GM11168 (cell line): Measurements from ENCODE around the gene UBE4B.

ENCODE experiments used
- in situ Hi-C: fragments of 300-500 bp; cut with MboI; formaldehyde crosslinking; loops from one replicate; pipeline ENCODE4 v1.12.0; 2022; ENCODE audit warnings: low sequenced_read_pairs; ENCODE audit not compliant: unreplicated experiment

The UBE4B gene

DNA sequence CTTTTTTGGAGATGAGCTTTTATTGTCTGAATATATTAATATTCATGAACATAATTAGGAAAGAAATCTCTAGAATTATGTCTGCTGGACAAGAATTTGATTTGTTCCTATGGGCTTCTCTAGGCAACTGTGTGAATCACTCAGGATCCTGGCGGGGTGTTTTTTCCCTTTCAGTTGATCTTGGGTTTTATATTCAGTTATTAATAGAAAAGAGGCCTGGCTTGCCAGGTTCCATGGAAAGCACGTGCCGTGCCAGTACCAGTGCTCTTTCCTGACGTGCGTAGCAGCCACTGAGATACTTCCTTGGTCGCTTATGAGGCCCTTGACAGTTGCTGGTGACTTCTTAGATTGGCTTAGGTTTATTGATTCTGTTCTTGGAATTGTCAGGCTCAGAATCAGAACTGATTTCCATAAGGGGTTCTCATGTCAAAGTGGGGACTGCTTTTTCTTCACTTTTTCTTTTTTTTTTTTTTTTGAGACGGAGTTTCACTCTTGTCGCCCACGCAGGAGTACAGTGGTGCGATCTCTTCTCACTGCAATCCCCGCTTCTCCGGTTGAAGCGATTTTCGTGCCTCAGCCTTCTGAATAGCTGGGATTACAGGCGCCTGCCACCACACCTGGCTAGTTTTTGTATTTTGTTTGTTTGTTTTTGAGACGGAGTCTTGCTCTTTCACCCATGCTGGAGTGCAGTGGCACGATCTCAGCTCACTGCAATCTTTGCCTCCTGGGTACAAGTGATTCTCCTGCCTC lies 129.0 kb downstream of the UBE4B start:
- in situ Hi-C loops, result no loop called here

DNA sequence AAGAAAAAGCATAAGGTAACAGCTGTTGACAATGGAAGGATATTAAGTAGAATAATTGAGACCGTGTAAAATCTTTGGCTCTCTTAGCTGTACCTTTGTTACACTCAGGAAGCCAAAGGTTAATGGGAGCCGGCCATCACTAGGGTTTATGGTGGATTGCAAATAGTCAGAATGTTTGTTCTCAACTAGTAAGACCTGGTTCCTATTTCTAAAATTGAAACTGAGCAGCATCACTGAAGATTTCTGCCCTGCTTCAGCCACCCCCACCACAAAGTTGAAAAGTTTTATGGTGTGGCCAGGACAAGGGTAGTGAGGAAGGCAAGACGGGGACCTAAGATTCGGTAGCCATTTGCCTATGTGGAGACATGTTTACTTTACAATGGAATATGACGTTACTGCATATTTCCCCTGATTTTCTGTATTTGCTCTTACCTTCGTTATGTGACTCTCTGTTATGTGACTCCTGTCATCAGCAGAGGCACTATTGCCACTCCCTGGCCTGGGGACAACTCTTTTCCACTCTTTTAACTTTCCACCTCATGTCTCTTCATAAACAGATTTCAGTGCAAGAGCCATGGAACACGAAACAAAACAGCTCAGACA lies 136.3 kb downstream of the UBE4B start:
- in situ Hi-C loops, result no loop called here

DNA sequence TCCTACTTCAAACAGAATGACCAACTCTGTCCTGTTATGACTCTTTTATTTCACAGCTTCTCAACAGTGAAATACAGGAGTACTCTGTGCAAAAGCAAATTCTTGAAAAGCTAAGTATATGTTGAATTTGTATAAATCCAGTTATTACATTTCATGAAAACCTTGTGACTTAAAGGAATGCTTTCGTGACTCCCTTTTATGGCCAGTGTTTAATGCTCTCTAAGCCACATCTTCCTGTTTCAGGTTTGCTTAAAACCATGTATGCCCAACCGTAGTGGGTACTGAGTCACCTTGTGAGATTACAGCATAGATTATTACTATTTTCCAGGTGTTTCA lies 137.4 kb downstream of the UBE4B start:
- in situ Hi-C loops, result loop anchor here (10.0 kb wide), 1 partner anchor 1105 kb away; the partner anchor contains the start of gene SLC2A5

GRCh38 chr1:10171105-10171767 lies 138.5 kb downstream of the UBE4B start:
- in situ Hi-C loops, result loop anchor here (10.0 kb wide), 1 partner anchor 1106 kb away; the partner anchor contains the start of gene SLC2A5

DNA sequence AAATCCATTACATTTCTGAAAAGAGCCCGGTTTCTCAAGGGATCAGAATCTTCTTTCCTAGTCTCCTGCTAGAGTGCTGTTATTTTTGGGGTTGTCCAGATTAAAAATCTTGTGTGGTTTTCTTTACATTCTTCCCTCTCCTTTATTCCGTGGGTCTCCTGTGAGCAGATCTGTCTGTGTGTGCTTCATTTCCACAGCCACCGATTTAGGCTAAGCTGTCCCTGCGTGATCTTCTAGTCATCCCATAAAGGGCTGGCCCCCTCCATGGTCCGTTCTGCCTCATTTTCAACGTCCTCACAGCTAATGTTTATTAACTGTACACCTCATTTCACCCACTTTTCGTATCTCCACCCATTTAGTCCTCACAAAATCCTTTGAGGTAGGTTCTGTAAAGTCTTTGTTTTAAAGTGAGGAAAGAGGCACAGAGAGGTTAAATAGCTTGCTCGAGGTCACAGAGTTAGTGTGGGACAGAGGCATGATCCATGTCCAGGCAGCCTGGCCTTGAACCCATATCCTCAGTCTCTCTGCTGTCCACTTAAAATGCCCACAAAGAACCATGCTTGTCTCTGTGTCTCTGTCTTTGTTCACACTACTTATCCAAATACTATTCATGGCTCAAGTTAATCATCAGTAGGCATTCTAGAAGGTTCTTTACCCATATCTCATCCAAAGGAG lies 139.4 kb downstream of the UBE4B start:
- in situ Hi-C loops, result loop anchor here (10.0 kb wide), 1 partner anchor 1107 kb away; the partner anchor contains the start of gene SLC2A5

DNA sequence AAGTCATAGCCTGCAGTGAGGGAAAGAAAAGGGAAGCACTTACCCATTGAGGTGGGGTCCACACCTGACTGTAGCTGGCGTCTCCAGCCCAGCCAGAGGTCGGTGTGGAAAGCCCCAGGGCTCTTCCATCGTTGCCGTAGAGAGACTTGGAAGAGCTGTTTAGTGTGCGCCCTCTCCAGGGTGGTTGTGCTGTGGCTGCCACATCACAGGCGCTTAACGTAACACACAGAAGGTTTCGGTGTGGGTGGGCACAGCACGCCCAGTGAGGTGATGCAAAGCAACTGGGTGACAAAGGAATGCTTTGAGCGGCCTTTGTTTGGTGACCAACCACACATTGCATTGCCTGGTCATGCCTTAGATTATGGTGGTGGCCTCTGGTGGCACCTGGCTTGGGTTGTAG lies 140.8 kb downstream of the UBE4B start:
- in situ Hi-C loops, result loop anchor here (10.0 kb wide), 1 partner anchor 1109 kb away; the partner anchor contains the start of gene SLC2A5

- in situ Hi-C loops, result loop anchor here (10.0 kb wide), 1 partner anchor 1113 kb away; the partner anchor contains the start of gene SLC2A5
These were observed 145.1 kb downstream of the UBE4B start for GRCh38 chr1:10177876-10178275.

- in situ Hi-C loops, result loop anchor here (10.0 kb wide), 1 partner anchor 1114 kb away; the partner anchor contains the start of gene SLC2A5
These were observed 146.0 kb downstream of the UBE4B start for GRCh38 chr1:10178597-10179405.

DNA sequence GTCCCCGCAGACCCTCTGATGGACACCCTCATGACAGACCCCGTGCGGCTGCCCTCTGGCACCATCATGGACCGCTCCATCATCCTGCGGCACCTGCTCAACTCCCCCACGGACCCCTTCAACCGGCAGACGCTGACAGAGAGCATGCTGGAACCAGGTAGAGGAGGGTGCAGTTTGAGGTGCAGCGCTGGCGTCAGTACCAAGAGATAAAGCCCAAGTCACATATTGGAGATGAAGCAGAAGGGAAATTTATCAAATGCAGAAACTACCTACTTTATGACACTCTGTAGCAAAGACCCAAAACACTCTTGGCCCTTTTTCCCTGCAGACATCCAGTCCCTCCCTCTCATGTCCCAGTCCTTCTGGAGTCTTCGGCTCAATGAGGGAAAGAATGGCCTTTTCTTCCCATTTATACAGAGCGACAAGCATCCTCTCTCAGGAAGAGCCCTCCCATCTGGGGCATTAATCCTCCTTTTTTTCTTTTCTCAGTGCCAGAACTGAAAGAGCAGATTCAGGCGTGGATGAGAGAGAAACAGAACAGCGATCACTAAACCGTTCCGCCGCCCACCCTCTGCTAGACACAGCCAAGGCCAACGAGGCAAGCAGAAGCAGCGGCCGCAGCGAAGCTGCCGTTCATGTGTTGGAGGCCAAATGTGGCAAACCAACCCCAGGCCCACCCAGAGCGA lies 146.8 kb downstream of the UBE4B start:
- in situ Hi-C loops, result loop anchor here (10.0 kb wide), 1 partner anchor 1115 kb away; the partner anchor contains the start of gene SLC2A5

- in situ Hi-C loops, result no loop called here
These were observed 148.4 kb downstream of the UBE4B start for GRCh38 chr1:10181154-10181553.

- in situ Hi-C loops, result no loop called here
These were observed 153.0 kb downstream of the UBE4B start for GRCh38 chr1:10185759-10186158.

DNA sequence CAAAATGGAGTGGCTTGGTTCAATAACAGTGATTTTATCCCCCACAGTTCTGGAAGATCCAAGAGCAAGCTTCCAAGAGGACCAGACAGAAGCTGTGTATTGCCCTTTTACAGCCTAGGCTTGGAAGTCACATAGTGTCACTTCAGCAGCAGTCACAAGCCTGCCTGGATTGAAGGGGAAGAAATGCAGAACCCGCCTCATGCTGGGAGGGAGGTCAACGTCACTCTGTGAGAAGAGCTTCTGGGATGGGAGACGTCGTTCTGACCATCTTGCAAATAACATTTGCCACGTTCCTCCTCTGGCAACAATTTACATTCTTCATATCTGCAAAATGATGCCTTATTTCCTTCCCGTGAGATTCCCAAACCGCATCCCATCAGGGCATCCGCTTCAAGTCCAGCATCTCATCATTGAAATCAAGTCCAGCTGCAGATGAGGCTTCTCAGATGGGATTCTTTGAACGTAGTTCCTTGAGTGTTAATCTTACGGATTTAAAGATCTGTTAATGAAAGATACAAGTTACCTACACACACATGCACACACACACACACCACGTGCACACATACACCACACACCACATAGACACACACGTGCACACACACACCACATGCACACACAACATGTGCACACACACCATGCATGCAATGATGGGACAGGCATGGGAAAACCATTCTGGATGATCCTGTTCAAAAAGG lies 153.7 kb downstream of the UBE4B start:
- in situ Hi-C loops, result no loop called here

GRCh38 chr1:10187026-10187334 lies 154.2 kb downstream of the UBE4B start:
- in situ Hi-C loops, result no loop called here

GRCh38 chr1:10188133-10188650 lies 155.4 kb downstream of the UBE4B start:
- in situ Hi-C loops, result no loop called here

- in situ Hi-C loops, result no loop called here
These were observed 156.9 kb downstream of the UBE4B start for GRCh38 chr1:10189659-10190058.

DNA sequence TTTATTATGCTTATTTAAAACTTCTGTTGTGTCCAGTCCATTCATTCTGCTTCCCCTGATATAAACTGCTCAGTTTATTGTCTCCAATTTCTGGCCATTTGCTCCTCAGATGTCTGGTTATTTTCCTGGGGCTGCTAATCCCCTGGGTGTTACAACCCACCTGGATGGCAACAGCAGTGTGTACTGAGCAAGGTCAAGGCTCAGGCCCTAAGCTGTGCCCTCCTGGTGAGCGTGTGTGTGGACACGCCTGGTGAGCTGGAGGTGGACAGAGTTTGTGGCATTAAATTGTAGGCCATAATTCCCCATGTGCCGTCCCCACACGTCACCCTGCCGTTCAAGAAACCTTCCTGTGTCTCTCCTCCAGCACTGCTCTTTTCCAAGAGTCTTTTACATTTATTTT lies 159.5 kb downstream of the UBE4B start:
- in situ Hi-C loops, result no loop called here

DNA sequence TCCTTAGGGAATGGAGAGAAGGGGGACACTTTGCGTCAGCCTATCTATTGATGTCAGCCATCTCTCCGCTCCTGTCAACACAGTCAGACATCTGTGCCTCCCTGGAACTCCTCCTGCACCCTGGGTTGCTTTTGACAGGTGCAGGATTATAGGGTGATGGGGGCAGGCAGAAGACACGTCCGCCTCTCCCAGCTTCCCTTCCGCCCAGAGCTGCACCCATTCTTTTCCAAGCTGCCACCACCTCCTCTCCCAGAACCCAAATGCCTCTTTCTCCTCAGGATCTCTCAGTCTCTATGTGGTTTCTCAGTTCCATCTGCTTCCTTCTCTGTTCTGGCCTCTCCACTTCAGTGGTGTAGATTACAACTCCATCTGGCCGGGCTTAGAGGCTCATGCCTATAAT lies 160.5 kb downstream of the UBE4B start:
- in situ Hi-C loops, result no loop called here

- in situ Hi-C loops, result no loop called here
These were observed 162.8 kb downstream of the UBE4B start for GRCh38 chr1:10195570-10195969.
